Bladder microvascular endothelial cell (primary cell): Measurements from ENCODE around the gene NME4. TPM values are rescaled to one million over a fixed set of nuclear protein-coding genes. Genes with fewer than 3 reads are reported as not detected.

Experiments used
- total RNA-seq: library from RNA; depleted of rRNA; stranded (reverse); fragments of >200 nt; gene quantifications from 2 replicates; pipeline ENCODE4 v1.2.3, GENCODE V29; 2014

NME4 gene
- 44.0 and 53.7 TPM in 2 replicates for total RNA-seq

DNA sequence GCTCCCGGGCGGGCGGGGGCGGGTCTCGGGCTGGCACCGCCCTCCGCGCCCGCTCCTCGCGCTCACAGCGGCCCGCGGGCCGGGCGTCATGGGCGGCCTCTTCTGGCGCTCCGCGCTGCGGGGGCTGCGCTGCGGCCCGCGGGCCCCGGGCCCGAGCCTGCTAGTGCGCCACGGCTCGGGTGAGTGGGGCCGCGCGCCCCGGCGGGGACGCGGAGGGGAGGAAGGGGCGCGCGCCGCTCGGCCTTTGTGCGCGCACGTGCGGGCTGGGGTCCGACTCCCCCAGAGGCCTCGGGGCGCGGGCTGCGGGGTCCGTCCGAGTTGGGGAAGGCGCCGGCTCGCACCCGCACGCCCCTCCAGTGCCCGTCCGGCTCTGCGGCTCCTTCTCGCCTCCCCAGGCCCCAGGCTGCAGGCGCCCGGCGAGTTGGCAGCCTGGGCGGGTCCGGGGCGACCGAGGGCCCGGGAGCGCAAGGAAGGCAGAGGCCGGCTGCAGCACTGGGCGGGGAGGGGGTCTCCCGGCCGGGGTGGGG, at the start of gene NME4:
Gene NME4, plus strand, starts transcription at position 65 of the 527 bp plus-strand sequence. Its CDS starts 24 bp downstream, at position 89.

GRCh38 chr16:352547-353403, 44.2 kb upstream of the NME4 start, which contains the start of gene AXIN1:
AXIN1 (minus strand) TSS chr16:352723; CDS start chr16:347025, 5,698 bp downstream.

GRCh38 chr16:370443-370842, 26.6 kb upstream of the NME4 start, which contains the start of gene MRPL28:
MRPL28 (minus strand) TSS chr16:370538; CDS start chr16:370218, 320 bp downstream.

GRCh38 chr16:381789-382717, 14.9 kb upstream of the NME4 start, which contains the start of gene PGAP6:
PGAP6 (minus strand) TSS chr16:381978; CDS start chr16:381821, 157 bp downstream.

DNA sequence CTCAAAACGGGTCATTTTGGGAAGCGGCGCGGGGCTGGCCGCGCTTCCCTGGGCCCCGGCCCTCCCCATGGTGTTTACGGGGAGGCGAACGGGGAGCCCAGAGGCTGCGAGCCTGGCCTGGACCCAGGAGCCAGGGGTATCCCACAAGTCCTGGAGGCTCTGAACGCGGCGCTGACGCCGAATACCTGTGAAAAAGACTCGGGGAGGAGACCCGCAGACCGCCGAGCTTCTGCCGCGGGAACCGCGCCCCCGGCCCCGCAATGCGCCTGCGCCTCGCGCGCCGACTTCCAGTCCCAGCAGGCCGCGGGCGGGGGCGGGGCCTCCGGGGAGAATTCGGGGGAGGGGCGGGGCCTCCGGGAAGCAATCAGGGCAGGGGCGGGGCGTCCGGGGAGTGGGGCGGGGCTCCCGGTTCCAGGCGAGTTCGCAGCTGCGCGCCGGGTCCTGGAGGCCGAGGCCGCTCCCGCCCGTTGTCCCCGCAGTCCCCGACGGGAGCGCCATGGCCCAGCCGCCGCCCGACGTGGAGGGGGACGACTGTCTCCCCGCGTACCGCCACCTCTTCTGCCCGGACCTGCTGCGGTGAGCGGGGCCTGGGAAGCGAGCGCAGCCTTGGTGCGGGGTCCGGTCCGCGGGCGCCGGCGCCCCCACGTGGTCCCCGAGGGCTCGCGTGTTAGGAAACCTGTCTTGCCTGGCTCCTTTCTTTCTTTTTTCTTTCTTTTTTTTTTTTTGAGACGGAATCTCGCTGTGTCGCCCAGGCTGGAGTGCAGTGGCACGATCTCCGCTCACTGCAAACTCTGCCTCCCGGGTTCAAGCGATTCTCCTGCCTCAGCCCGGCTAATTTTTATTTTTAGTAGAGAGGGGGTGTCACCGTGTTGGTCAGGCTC, 4.7 kb downstream of the NME4 start, which contains the start of gene DECR2:
Gene DECR2, plus strand, starts transcription at position 418 of the 881 bp plus-strand sequence. Its CDS starts 79 bp downstream, at position 497.

DNA sequence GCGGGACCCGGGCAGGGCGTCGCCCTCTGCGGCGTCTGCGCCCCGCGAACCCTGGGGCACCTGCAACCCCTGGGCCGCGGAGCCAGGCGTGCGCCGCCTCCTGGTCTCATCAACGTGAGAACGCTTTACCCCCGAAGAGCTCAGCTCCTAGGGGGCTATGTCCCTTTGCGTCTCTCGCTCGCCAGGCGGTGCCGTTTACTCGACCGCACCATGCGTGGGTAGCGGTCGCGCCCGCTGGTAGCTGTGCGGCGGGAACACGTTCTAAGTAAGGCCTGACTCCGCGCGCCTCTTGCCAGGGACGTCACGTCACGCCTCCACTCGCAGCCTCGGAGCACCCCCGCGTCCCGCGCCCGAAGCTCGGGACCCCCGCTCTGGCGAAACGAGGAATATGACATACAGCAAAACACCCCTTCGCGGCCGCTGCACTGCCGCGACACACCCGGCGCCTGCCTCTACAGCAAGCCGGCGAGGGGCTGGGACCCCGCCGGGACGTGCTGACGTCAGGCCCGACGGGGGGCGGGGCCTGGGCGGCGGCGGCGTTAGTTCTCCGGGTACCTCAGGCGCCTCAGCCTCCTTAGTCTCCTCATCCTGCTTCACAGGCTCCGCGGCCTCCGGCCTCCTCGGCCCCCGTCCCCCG, 28.2 kb downstream of the NME4 start, which contains the start of gene RAB11FIP3:
Gene RAB11FIP3, plus strand, starts transcription at position 568 of the 637 bp plus-strand sequence. CDS start 358 bp downstream, outside the sequence.

Other genes with a start within 250 kb of the NME4 start
- 0.19 TPM in 1 of 2 replicates, not detected in the other for gene HBZ, start 244.6 kb upstream of the NME4 start, total RNA-seq
- not detected in 2 replicates for gene HBM, start 231.2 kb upstream of the NME4 start, total RNA-seq
- 0.32 TPM in 1 of 2 replicates, not detected in the other for gene HBA2, start 224.3 kb upstream of the NME4 start, total RNA-seq
- not detected in 2 replicates for gene HBA1, start 220.5 kb upstream of the NME4 start, total RNA-seq
- 0.97 TPM in 1 of 2 replicates, not detected in the other for gene HBQ1, start 216.7 kb upstream of the NME4 start, total RNA-seq
- gene LUC7L, start 167.8 kb upstream of the NME4 start, total RNA-seq = 29.1 and 51.1 TPM in 2 replicates
- gene FAM234A, start 162.4 kb upstream of the NME4 start, total RNA-seq = 30.1 and 67.4 TPM in 2 replicates
- gene RGS11, start 121.3 kb upstream of the NME4 start, total RNA-seq = 0.81 and 1.6 TPM in 2 replicates
- 0.13 TPM in 1 of 2 replicates, not detected in the other for gene ARHGDIG, start 116.6 kb upstream of the NME4 start, total RNA-seq
- gene PDIA2, start 114.0 kb upstream of the NME4 start, total RNA-seq = not detected in 2 replicates
- gene AXIN1, start 44.5 kb upstream of the NME4 start, total RNA-seq = 16.4 and 27.1 TPM in 2 replicates
- gene MRPL28, start 26.7 kb upstream of the NME4 start, total RNA-seq = 61.0 and 77.7 TPM in 2 replicates
- gene PGAP6, start 15.2 kb upstream of the NME4 start, total RNA-seq = 82.7 and 108 TPM in 2 replicates
- gene DECR2, start 4.7 kb downstream of the NME4 start, total RNA-seq = 14.2 and 19.1 TPM in 2 replicates
- gene RAB11FIP3, start 28.4 kb downstream of the NME4 start, total RNA-seq = 17.5 and 41.9 TPM in 2 replicates
- 20.6 and 36.8 TPM in 2 replicates for gene CAPN15, start 130.5 kb downstream of the NME4 start, total RNA-seq
- gene PRR35, start 163.2 kb downstream of the NME4 start, total RNA-seq = not detected in 2 replicates
- gene NHLRC4, start 169.8 kb downstream of the NME4 start, total RNA-seq = 0.88 and 1.3 TPM in 2 replicates
- gene PIGQ, start 172.8 kb downstream of the NME4 start, total RNA-seq = 20.7 and 26.4 TPM in 2 replicates
- 7.4 and 11.5 TPM in 2 replicates for gene RAB40C, start 192.9 kb downstream of the NME4 start, total RNA-seq
- 0.19 TPM in 1 of 2 replicates, not detected in the other for gene WFIKKN1, start 233.8 kb downstream of the NME4 start, total RNA-seq
- gene METTL26, start 239.1 kb downstream of the NME4 start, total RNA-seq = 43.6 and 69.1 TPM in 2 replicates
- 12.1 and 12.6 TPM in 2 replicates for gene MCRIP2, start 244.6 kb downstream of the NME4 start, total RNA-seq